H1 (cell line): ENCODE measurements around the gene ABCG5. TPM values are rescaled to one million over a fixed set of nuclear protein-coding genes. Genes with fewer than 3 reads are reported as not detected.

Source experiments
- CTCF ChIA-PET: fragments of 300-600 bp; sonication (Branson Sonifier 250); formaldehyde crosslinking; loops from one replicate; lab custom pipeline; 2021; ENCODE audit not compliant: partially characterized antibody; lab: Charles Lee
- POLR2A ChIA-PET: fragments of 300-600 bp; sonication (Branson Sonifier 250); formaldehyde crosslinking; loops from one replicate; lab custom pipeline; 2021; ENCODE audit warnings: inconsistent platforms; ENCODE audit not compliant: partially characterized antibody; lab: Charles Lee
- DNase-seq, 2 experiments: peaks; one replicate each; pipeline versions ENCODE4 v3.0.0 to v3.0.0-alpha.2; 2010 to 2022; ENCODE audit warnings: low spot score in 2 of 2, low read depth in 1 of 2, mixed read lengths in 1 of 2
- FAIRE-seq: peaks from 2 replicates; lab custom pipeline; 2011; peaks lifted over from hg19 to GRCh38; lab: Jason Lieb, UNC
- H2AFZ ChIP-seq: 2 replicates; pipeline ENCODE4 v1.8.1; 2012; ENCODE audit warnings: low read length, inconsistent platforms
- H2AK5ac ChIP-seq: 2 replicates; pipeline ENCODE4 v1.6.1; 2013; ENCODE audit warnings: low read depth, low read length
- H2BK120ac ChIP-seq: replicated peaks from 2 replicates; pipeline ENCODE3; 2013; ENCODE audit warnings: low read depth, low read length, inconsistent platforms
- H2BK12ac ChIP-seq: 2 replicates; pipeline ENCODE4 v1.6.1; 2013; ENCODE audit warnings: low read depth, low read length
- H2BK15ac ChIP-seq: 2 replicates; pipeline ENCODE4 v1.6.1; 2013; ENCODE audit warnings: low read length
- H2BK20ac ChIP-seq: 2 replicates; pipeline ENCODE4 v1.6.1; 2013; ENCODE audit warnings: low read length
- H2BK5ac ChIP-seq: 2 replicates; pipeline ENCODE4 v1.6.1; 2013; ENCODE audit warnings: low read depth, low read length
- H3K14ac ChIP-seq: 2 replicates; pipeline ENCODE4 v1.6.1; 2013; ENCODE audit warnings: inconsistent platforms; ENCODE audit not compliant: insufficient read length
- H3K18ac ChIP-seq: 2 replicates; pipeline ENCODE4 v1.6.1; 2013; ENCODE audit warnings: low read length; ENCODE audit errors: extremely low read depth
- H3K23ac ChIP-seq: 2 replicates; pipeline ENCODE4 v1.6.1; 2013; ENCODE audit warnings: inconsistent platforms; ENCODE audit not compliant: insufficient read length
- H3K23me2 ChIP-seq: 2 replicates; pipeline ENCODE4 v1.6.1; 2013; ENCODE audit warnings: low read depth, low read length
- H3K27ac ChIP-seq: 2 replicates; pipeline ENCODE4 v1.6.1; 2011; ENCODE audit warnings: low read depth, low read length, inconsistent platforms
- H3K27me3 ChIP-seq, 4 experiments: replicated peaks in 1 of 4; 1 replicate in 1 of 4; 2 replicates in 3 of 4; pipeline versions ENCODE4 v1.6.1 to v1.8.1; 2011 to 2013; ENCODE audit warnings: low read length in 3 of 4, mild to moderate bottlenecking in 3 of 4, inconsistent platforms in 2 of 4, mixed read lengths in 2 of 4, moderate library complexity in 1 of 4; ENCODE audit not compliant: control insufficient read depth in 3 of 4, insufficient read depth in 3 of 4; ENCODE audit errors: extremely low read depth in 1 of 4
- H3K36me3 ChIP-seq, 4 experiments: 2 replicates each; pipeline versions ENCODE4 v1.6.1 to v1.8.1; 2011 to 2013; ENCODE audit warnings: mild to moderate bottlenecking in 4 of 4, low read length in 3 of 4, moderate library complexity in 2 of 4, control low read depth in 1 of 4, inconsistent platforms in 1 of 4; ENCODE audit not compliant: insufficient read depth in 4 of 4, control insufficient read depth in 2 of 4
- H3K4ac ChIP-seq: replicated peaks from 2 replicates; pipeline ENCODE3; 2013; ENCODE audit warnings: low read length, low read depth, mixed read lengths, inconsistent platforms; ENCODE audit not compliant: insufficient read length
- H3K4me1 ChIP-seq, 4 experiments: replicated peaks in 1 of 4; 1 replicate in 1 of 4; 2 replicates in 3 of 4; pipeline versions ENCODE4 v1.6.1 to v1.8.1; 2011 to 2013; ENCODE audit warnings: low read length in 3 of 4, inconsistent platforms in 2 of 4, mixed read lengths in 1 of 4; ENCODE audit not compliant: insufficient read depth in 4 of 4, control insufficient read depth in 3 of 4
- H3K4me2 ChIP-seq, 2 experiments: 2 replicates each; pipeline versions ENCODE4 v1.6.1 to v1.8.1; 2011 to 2013; ENCODE audit warnings: low read depth in 2 of 2, low read length in 2 of 2, control low read depth in 1 of 2, inconsistent platforms in 1 of 2, mild to moderate bottlenecking in 1 of 2; ENCODE audit not compliant: insufficient read depth in 1 of 2
- H3K4me3 ChIP-seq, 4 experiments: fragments of 200-600, 300-600 bp in 1 of 4; sonication (generic), shearing (Covaris generic), sonication (Bioruptor Twin) in 1 of 4; 2 replicates each; pipeline versions ENCODE4 v1.5.1 to v1.8.1; 2011 to 2016; ENCODE audit warnings: low read length in 4 of 4, low read depth in 3 of 4, control low read depth in 2 of 4, inconsistent platforms in 2 of 4, mild to moderate bottlenecking in 2 of 4, mixed read lengths in 1 of 4, moderate library complexity in 1 of 4; ENCODE audit not compliant: insufficient read depth in 2 of 4; ENCODE audit errors: extremely low read depth in 1 of 4
- H3K56ac ChIP-seq: replicated peaks from 2 replicates; pipeline ENCODE3; 2013; ENCODE audit warnings: low read depth, mild to moderate bottlenecking, mixed read lengths, low read length, inconsistent platforms; ENCODE audit not compliant: insufficient read length
- H3K79me1 ChIP-seq: 2 replicates; pipeline ENCODE4 v1.6.1; 2013; ENCODE audit warnings: low read depth, low read length, control low read depth
- H3K79me2 ChIP-seq, 2 experiments: 2 replicates each; pipeline versions ENCODE4 v1.6.1 to v1.8.1; 2012 to 2013; ENCODE audit warnings: low read length in 2 of 2, mild to moderate bottlenecking in 2 of 2, inconsistent platforms in 1 of 2; ENCODE audit not compliant: insufficient read depth in 2 of 2, control insufficient read depth in 1 of 2
- H3K9ac ChIP-seq, 4 experiments: replicated peaks in 1 of 4; 1 replicate in 1 of 4; 2 replicates in 3 of 4; pipeline versions ENCODE4 v1.6.1 to v1.8.1; 2011 to 2013; ENCODE audit warnings: low read depth in 3 of 4, low read length in 3 of 4, control low read depth in 2 of 4, mild to moderate bottlenecking in 2 of 4, moderate library complexity in 2 of 4, inconsistent platforms in 1 of 4; ENCODE audit errors: extremely low read depth in 1 of 4
- H3K9me3 ChIP-seq, 2 experiments: 2 replicates each; pipeline versions ENCODE4 v1.6.1 to v1.8.1; 2012 to 2013; ENCODE audit warnings: mild to moderate bottlenecking in 2 of 2, moderate library complexity in 2 of 2, control low read depth in 1 of 2, inconsistent platforms in 1 of 2, low read depth in 1 of 2, low read length in 1 of 2, mixed read lengths in 1 of 2; ENCODE audit not compliant: insufficient read depth in 2 of 2
- H4K20me1 ChIP-seq, 2 experiments: replicated peaks in 1 of 2; 2 replicates each; pipeline versions ENCODE3 to v1.8.1; 2011 to 2013; ENCODE audit warnings: inconsistent platforms in 2 of 2, low read length in 2 of 2, mild to moderate bottlenecking in 1 of 2; ENCODE audit not compliant: insufficient read depth in 2 of 2, control insufficient read depth in 1 of 2
- H4K5ac ChIP-seq: 2 replicates; pipeline ENCODE4 v1.6.1; 2013; ENCODE audit warnings: low read length, low read depth, mixed read lengths, inconsistent platforms; ENCODE audit not compliant: insufficient read length
- H4K8ac ChIP-seq: 2 replicates; pipeline ENCODE4 v1.8.0; 2013; ENCODE audit warnings: mild to moderate bottlenecking, moderate library complexity, low read length, inconsistent platforms; ENCODE audit not compliant: insufficient read depth; ENCODE audit errors: extremely low read depth
- H4K91ac ChIP-seq: replicated peaks from 2 replicates; pipeline ENCODE3; 2013; ENCODE audit warnings: low read length, mixed read lengths, inconsistent platforms; ENCODE audit not compliant: insufficient read length
- CBX8 ChIP-seq: fragments of 300-800, 300-1000 bp; sonication (generic); IDR thresholded peaks from 2 replicates; pipeline ENCODE4 v1.7.1; 2016; ENCODE audit warnings: low read depth, low read length, borderline replicate concordance
- CEBPB ChIP-seq: IDR thresholded peaks from 2 replicates; pipeline ENCODE4 v1.6.1; 2012; ENCODE audit warnings: low read depth, low read length
- CTCF ChIP-seq, 3 experiments: IDR thresholded peaks; 1 replicate in 2 of 3; 2 replicates in 1 of 3; pipeline versions ENCODE4 v1.5.1 to v1.6.1; 2011; ENCODE audit warnings: low read length in 3 of 3, mild to moderate bottlenecking in 3 of 3, inconsistent platforms in 2 of 3, low read depth in 1 of 3, moderate library complexity in 1 of 3; ENCODE audit not compliant: insufficient read depth in 1 of 3; ENCODE audit errors: control extremely low read depth in 1 of 3
- EP300 ChIP-seq, 2 experiments: IDR thresholded peaks; 1 replicate in 1 of 2; 2 replicates in 1 of 2; pipeline ENCODE4 v1.6.1; 2011 to 2012; ENCODE audit warnings: low read depth in 2 of 2, low read length in 2 of 2, mild to moderate bottlenecking in 2 of 2, borderline replicate concordance in 1 of 2, inconsistent platforms in 1 of 2, moderate library complexity in 1 of 2
- HDAC6 ChIP-seq: IDR thresholded peaks from one replicate; pipeline ENCODE4 v1.7.1; 2012; ENCODE audit warnings: low read depth, mild to moderate bottlenecking, inconsistent platforms, low read length, moderate library complexity
- MAFK ChIP-seq: IDR thresholded peaks from 2 replicates; pipeline ENCODE4 v1.6.1; 2012; ENCODE audit warnings: low read depth, mild to moderate bottlenecking, improper control_type of control experiment, low read length
- PHF8 ChIP-seq: fragments of 200-600 bp; sonication (generic); conservative IDR thresholded peaks from 2 replicates; pipeline ENCODE4 v1.7.1; 2012; ENCODE audit warnings: low read depth, mild to moderate bottlenecking, inconsistent platforms, low read length, moderate library complexity
- SIX5 ChIP-seq: IDR thresholded peaks from 2 replicates; pipeline ENCODE4 v1.6.1; 2011; ENCODE audit warnings: mild to moderate bottlenecking, low read depth, low read length
- ZNF274 ChIP-seq: IDR thresholded peaks from 2 replicates; pipeline ENCODE4 v1.7.0; 2012; ENCODE audit warnings: low read length, borderline replicate concordance; ENCODE audit errors: extremely low read depth
- WGBS, 2 experiments: shearing (Covaris generic) in 1 of 2; methylation state at CpG; one replicate each; pipeline versions ENCODE4 v1.1.6 to v1.1.7; 2013 to 2015; ENCODE audit warnings: low lambda C conversion rate in 2 of 2, mixed read lengths in 2 of 2, inconsistent platforms in 1 of 2, low coverage in 1 of 2, missing lambda C conversion rate in 1 of 2; ENCODE audit not compliant: insufficient replicate concordance in 2 of 2, insufficient coverage in 1 of 2, insufficient read length in 1 of 2; ENCODE audit errors: extremely low coverage in 1 of 2, missing lambda C conversion rate in 1 of 2; 5-methylcytosine and 5-hydroxymethylcytosine counted together
- polyA plus RNA-seq, 7 experiments: library from polyadenylated mRNA; depleted of rRNA in 3 of 7; stranded (reverse) in 5 of 7; unstranded in 2 of 7; fragments of >200 nt in 5 of 7; fragments of 200-250 nt in 2 of 7; gene quantifications; 1 replicate in 5 of 7; 2 replicates in 1 of 7; 4 replicates in 1 of 7; pipeline versions ENCODE4 v1.2.1 to v1.2.3, GENCODE V29; 2011 to 2013; ENCODE audit warnings: missing spikeins in 2 of 7, mixed read lengths in 2 of 7
- total RNA-seq: library from RNA; stranded (reverse); fragmentation: NEBNext Ultra II Directional; extraction: Animal tissue kit (Norgen Biotek cat#: 25700); gene quantifications from 2 replicates; pipeline ENCODE4 v1.2.1, GENCODE V29; 2021
- TF ChIP-seq, protein P1 (sequence below): IDR thresholded peaks from 2 replicates; pipeline ENCODE4 v1.6.1; 2012; ENCODE audit warnings: low read length, inconsistent platforms

ABCG5 gene
- total and polyA plus RNA-seq, 2 of the 8 experiments (the other 6 are each of a cell fraction or from before 2014, with no cell fraction given), result not detected

DNA sequence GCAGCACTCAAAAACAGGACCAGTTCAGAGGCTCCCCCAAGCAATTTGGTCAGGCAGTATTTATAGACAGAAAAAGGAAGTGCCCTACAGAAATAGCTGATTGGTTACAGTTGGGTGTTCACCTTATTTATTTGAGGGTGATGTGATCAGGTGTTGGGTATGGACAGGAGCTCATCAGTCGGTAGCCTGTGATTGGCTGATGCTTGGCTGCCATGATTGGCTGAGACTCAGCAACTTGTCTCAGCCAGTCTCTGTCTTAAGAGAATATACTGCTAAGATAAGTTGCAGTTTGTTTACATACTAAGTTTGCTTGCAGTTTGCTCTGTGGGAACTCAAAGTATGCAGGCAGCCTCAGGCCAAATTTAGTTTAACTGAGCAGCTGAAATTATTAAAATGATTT, 9.6 kb upstream of the ABCG5 start:
- H2BK120ac ChIP-seq, result no peak overlapping the region
- H3K4me1 ChIP-seq, result no peaks in the 10 kb centered on the region; a peak in 1 of 7 replicates
- no peaks in the 10 kb centered on the region for H4K20me1 ChIP-seq
- H3K4me2 ChIP-seq, result no peak overlapping the region
- DNase-seq (peak in 1 of 2 experiments; percentile 24), FAIRE-seq (no peak)
- H3K56ac ChIP-seq, result no peak overlapping the region
- no peaks in the 10 kb centered on the region for H3K79me2 ChIP-seq
- no peak overlapping the region for H3K14ac ChIP-seq
- H2BK12ac ChIP-seq, result no peak overlapping the region
- H3K23ac ChIP-seq, result no peak overlapping the region
- H3K79me1 ChIP-seq, result no peaks in the 10 kb centered on the region
- H3K27me3 ChIP-seq, result no peaks in the 10 kb centered on the region
- no peak overlapping the region for H2BK15ac ChIP-seq
- H3K4ac ChIP-seq, result no peak overlapping the region
- H2AFZ ChIP-seq, result no peak overlapping the region
- H3K36me3 ChIP-seq, result no peaks in the 10 kb centered on the region
- H2AK5ac ChIP-seq, result no peak overlapping the region
- H2BK5ac ChIP-seq, result no peak overlapping the region
- no peak overlapping the region for H4K5ac ChIP-seq
- no peak overlapping the region for H4K91ac ChIP-seq
- H2BK20ac ChIP-seq, result no peak overlapping the region
- no peak overlapping the region for H4K8ac ChIP-seq
- H3K23me2 ChIP-seq, result no peaks in the 10 kb centered on the region
- H3K4me3 ChIP-seq, result no peak overlapping the region
- H3K18ac ChIP-seq, result no peak overlapping the region
- no peaks in the 10 kb centered on the region for H3K9me3 ChIP-seq
- ChIA-PET CTCF (interaction anchor here (1.4 kb wide), 1 partner anchor 1105 kb away, joined by 4 read pairs; no protein-coding TSS in a partner anchor), POLR2A (no interaction called here)
- H3K27ac ChIP-seq, result no peak overlapping the region
- H3K9ac ChIP-seq, result no peak overlapping the region
- 82% methylated on average over 1 of the region's 1 CpG; no CpG with 5 or more reads in 1 of the 2 experiments for WGBS, 2 experiments
- TF ChIP-seq CBX8 (no peak), SIX5 (no peak), ZNF274 (no peak), HDAC6 (no peak), MAFK (no peak), PHF8 (no peak), CTCF (IDR thresholded peaks at IDR 0.05; ENCODE audit: control extremely low read depth in 1 of 3, insufficient read depth in 1 of 3, low read depth in 1 of 3, low read length in 3 of 3) (no peak), CEBPB (no peak), EP300 (IDR thresholded peaks at IDR 0.05; ENCODE audit: borderline replicate concordance in 1 of 2, low read depth in 2 of 2, low read length in 2 of 2) (no peak)
- TF ChIP-seq, protein P1, sequence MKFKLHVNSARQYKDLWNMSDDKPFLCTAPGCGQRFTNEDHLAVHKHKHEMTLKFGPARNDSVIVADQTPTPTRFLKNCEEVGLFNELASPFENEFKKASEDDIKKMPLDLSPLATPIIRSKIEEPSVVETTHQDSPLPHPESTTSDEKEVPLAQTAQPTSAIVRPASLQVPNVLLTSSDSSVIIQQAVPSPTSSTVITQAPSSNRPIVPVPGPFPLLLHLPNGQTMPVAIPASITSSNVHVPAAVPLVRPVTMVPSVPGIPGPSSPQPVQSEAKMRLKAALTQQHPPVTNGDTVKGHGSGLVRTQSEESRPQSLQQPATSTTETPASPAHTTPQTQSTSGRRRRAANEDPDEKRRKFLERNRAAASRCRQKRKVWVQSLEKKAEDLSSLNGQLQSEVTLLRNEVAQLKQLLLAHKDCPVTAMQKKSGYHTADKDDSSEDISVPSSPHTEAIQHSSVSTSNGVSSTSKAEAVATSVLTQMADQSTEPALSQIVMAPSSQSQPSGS, result no peak
